NCI-H2227 (cell line): ENCODE results near the gene RNF38.
"Not testable (repeated sequence)": the region's sequence is repeated elsewhere in the genome, so short reads cannot be mapped to it uniquely, and the experiment has no call there.

Experiments
- DNase-seq: peaks from one replicate; lab custom pipeline; 2025; ENCODE audit not compliant: unreplicated experiment; lab: John Stamatoyannopoulos, UW

RNF38 gene

DNA sequence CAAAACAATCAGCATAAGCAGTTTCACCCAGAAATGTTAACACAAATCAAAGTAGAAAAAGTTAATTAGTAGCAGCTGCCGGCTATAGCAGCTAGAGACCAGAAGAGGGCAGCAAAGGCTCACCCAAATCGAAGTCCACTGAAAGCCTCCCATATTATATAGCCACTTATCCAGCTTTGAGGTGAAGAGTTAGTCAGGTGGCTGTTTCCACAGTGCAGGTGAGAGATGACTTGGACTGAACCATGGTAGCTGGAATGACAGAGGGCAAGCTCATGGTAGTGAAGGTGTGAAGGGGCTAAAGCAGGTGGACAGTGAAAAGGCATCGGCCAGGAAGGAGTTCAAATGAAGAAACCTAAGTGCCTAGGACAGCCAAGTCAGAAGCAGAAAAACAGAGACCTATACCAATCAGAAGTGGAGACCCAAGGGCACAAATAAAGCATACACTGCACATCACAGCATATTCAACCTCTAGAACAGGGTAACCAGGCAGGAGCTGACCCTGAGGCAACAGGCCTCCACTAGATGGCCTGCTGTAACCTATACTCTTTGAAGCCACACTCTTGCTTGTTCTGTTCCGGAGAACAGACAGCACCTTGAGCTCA, 7.2 kb upstream of the RNF38 start:
- DNase-seq = peak; percentile 56

DNA sequence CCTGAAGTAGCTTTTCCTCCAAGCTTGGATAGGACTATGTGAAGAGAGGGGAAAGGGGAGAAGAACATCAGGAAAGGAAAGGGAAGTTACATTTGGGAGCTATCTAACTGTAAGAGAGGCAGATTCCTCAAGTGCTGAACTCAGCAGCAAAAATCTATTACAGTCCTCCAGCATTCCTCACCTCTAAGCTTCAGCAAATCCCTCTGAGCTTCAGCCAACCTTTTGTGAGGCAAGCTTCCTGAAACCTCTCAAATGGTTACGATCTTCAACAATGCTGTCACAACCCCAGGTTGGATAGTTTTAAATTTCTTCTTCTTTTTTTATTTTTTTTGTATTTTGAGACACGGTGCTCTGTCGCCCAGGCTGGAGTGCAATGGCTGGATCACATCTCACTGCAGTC, 2.5 kb upstream of the RNF38 start:
- no peak for DNase-seq

DNA sequence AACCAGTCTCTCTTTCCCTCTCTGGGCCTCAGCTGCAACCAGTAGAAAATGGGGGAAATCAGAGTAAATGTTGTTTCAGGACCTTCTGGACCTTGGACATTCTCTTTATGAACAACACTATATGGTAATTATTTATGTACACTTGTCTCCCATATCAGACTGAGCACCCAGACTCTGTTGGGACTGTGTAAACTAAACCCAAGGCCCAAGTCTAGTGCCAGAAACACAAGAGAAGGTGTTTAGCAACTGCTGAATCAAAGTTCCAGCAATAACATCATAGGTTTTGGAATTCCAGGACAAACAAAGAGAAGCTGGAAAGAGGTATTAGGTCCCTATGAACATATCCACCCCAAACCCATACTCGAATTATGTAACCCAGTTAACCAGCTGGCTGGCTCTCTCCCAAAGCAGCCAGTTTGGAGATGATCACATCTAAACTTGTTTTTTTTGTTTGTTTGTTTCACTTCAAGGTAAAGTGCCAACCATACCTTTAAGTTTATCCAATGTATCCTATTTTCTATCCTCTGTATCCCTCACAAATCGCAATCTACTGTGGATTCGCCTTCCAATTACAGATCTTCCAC, 1.9 kb upstream of the RNF38 start:
- no peak for DNase-seq

DNA sequence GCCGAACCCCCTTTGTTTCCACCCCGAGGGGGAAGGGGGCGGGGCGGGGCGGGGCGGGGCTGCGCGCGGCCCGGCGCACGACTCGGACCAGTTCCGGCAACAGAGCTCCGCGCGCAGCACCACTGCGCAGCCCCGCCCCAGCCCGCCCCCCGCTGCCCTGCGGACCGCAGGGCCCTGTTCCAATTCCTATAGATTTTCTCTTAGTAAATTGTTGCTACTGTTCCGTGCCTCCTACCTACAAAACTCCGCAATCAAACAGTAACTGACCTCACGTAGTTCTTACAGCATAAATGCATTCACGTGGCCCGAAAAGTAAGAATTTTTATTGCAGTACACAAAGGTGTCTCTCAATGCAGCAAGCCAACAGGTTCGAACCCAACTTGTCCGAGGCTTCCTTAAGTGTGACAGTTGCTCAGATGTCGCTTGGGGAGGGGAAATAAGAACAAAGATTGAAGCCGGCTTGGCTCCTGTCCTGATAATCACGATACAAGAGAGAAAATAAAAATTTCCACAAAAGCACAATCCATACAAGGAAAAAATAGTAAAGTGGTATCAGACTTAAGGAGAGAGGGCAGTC, 1.2 kb upstream of the RNF38 start:
- peak; percentile 91 for DNase-seq

DNA sequence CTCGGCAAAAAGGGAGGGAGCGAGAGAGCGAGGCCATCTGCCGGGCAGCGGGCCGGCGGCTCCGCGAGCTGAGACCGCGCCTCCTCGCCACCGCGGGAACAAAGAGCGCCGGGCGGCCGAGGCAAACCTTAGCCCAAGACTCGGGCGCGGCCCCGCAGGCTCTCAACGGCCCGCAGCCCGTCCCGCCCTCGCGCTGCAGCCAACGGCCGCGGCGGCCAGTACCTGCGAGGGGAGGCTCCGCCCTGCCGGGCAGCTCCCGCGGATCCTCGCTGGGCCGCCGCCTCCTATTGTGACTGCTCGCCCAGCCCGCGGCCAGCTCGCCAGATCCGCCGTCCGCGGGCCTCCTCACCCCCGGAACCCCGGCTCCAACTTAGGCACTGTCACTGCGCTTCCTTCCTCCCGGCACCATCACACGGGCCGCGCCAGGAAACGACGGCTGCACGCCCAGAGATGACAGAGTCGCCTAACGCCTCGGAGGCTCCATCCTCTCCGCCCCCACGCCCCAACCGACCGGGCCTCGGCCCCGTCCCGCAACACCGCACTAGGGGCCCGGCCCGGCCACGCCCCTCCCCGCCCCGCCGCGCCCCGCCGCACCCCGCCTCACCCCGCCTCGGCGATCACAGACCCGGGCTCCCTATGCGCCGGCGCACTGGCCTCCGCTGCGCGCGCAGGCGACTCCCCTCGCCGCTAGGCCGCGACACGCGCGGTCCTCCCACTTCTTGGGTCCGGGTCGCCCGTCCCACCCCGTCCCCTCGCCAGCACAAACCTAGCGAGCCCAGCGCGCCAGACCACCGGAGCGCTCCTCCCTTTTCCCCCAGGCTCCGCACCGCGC, 479 bp upstream of the RNF38 start:
- DNase-seq = peak; percentile 91

DNA sequence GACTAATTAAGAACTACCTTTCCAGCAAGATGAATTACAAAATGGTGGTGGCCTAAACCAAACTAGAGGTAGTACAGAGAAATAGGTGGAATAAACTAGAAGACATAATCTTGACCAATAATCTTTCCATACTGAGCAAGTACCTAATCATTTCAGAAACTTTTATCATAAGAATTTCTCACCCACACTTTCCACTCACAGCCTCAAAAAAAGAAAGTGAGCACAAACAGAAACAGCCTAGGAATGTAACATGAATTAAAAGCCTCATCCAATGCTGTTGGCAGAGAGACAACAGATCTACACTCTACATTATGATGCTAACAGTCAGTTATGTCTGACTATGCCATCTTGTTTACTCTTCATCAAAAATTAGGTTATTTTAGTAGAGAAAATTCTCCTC, 1.3 kb downstream of the RNF38 start:
- DNase-seq = no peak

DNA sequence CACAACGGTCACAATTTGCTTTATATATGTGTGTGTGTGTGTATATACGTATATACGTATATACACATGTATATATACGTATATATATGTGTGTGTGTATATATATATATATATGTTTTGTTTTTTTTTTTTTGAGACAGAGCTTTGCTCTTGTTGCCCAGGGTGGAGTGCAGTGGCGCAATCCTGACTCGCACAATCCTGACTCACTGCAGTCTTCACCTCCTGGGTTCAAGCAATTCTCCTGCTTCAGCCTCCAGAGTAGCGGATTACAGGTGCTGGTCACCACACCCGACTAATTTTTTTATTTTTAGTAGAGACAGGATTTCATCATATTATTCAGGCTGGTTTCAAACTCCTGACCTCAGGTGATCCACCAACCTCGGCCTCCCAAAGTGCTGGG, 3.1 kb downstream of the RNF38 start:
- DNase-seq = no peak

DNA sequence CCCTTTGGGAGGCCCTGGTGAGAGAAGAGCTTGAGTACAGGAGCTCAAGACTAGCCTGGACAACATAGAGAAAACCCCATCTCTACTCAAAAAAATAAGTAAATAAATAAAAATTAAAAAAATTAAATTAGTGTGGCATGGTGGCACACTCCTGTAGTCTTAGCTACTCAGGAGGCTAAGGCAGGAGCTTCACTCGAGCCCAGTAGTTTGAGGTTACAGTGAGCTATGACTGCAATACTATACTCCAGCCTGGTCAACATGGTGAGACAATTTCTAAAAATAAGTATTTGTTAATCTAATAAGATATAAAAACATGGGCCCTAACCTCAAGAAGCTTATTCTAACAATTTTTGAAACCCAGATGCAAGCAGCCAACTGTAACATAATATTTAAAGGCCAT, 7.6 kb downstream of the RNF38 start:
- no peak for DNase-seq

DNA sequence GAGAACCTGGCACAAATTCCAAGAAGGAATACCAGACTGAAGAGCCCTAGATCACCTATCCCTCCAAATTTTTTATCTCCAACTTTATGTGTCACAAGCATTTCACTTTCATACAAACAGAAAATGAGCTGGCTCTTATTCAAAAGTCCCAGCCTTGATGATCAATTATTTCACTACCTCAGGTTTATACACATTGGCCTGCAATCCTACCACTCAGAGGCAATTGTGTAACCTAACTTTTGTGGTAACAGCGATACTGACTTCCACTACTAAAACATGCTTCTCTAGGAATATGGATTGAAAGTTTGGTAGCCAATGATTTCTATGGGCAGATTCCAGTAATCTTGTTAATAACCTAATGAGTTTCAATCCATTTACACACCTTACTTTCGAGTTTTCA, 10.5 kb downstream of the RNF38 start:
- DNase-seq = no peak

DNA sequence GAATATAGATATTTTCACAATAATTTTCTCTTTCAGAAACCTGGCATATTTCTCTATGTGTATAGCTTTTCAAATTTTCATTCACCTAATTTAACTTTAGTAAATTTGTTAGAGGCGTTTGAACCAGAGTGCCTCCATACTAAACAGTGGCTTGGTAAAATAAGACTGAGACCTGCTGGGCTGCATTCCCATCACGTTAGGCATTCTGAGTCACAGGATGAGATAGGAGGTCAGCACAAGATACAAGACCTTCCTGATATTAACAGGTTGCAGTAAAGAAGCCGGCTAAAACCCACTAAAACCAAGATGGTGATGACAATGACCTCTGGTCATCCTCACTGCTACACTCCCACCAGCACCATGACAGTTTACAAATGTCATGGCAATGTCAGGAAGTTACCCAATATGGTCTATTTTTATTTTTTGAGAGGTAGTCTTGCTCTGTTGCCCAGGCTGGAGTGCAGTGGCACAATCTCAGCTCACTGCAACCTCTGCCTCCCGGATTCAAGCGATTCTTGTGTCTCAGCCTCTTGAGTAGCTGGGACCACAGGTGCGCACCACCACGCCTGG, 13.6 kb downstream of the RNF38 start:
- DNase-seq = not testable (repeated sequence)

DNA sequence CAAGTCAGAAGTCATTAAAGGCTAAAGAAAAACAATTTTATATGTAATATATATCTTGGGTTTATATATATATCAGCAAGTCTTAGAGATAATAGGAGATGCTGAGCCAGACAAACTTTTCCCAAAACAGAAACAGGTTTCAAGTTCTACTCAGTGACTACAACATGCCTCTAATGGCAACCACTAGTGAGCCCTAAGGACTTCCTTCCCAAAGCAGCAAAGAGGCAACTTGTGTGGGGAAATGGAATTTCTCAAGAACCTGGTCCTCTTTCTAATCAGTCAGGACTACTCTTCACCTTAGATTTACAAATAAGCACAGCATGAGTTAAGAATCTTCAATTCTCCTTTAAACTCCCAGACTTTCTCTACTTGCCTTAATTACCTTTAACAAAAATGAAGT, 17.6 kb downstream of the RNF38 start:
- no peak for DNase-seq

DNA sequence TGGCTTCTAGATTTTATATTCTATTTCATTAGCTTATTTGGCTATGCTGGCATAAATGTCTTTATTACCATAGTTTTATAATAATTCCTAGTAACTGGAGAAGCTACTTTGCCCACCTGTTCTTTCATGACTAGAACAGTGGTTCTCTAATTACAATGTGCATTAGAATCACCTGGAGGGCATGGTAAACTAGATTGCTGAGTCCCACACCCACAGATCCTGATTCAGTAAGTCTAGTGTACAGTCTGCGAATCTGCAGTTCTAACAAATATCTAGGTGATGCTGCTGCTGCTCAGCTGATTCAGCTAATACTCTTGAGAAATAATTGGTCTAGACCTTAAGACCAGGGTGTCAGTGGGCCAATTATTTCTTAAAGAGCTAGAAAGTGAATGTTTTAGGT, 35.5 kb downstream of the RNF38 start:
- no peak for DNase-seq

DNA sequence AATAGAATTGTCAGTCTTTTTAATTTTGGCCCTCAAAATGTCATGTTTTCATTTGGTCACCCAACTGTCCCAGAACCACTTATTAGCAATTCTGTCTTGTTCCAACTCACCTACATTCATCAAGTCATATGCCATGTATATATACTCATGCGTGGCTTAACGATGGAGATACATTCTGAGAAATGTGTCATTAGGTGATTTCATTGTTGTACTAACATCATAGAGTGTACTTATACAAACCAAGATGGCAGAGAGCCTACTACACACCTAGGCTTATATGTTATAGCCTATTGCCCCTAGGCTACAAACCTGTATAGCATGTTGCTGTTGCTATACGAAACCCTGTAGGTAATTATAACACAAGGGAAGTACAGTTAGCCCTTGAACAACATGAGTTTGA, 36.6 kb downstream of the RNF38 start:
- no peak for DNase-seq

DNA sequence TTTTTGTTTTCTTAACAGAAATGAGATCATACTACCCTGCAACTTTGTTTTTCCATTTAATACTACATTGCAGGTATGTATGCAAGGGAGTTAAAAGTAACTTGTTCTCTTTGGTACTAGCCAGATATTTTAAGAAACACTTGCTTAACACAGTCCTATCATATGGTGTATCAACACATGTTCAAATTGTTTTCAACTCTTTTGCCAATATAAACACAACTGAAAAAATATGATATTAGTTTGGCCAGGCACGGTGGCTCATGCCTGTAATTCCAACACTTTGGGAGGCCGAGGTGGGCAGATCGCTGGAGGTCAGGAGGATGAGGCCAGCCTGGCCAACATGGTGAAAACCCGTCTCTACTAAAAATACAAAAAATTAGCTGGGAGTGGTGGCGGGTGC, 41.6 kb downstream of the RNF38 start:
- no peak for DNase-seq

DNA sequence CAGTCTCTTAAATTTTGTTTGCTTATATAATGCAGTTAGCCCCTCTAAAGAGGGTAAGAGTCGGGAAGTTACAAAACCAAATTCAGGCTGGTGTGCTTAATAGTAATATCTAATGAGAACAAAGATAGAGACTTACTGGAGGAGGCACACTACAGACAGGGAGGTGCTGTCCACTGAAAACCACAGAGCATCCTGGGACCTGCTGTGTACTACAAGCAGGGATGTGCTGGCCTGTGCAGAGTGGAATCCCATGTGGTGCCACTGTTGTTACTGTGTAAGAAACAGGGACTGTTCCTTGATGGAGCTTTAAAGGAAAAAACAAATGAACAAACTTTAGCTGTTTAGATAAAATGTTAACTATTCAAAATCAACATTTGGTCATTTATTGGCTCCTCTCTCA, 42.4 kb downstream of the RNF38 start:
- no peak for DNase-seq

DNA sequence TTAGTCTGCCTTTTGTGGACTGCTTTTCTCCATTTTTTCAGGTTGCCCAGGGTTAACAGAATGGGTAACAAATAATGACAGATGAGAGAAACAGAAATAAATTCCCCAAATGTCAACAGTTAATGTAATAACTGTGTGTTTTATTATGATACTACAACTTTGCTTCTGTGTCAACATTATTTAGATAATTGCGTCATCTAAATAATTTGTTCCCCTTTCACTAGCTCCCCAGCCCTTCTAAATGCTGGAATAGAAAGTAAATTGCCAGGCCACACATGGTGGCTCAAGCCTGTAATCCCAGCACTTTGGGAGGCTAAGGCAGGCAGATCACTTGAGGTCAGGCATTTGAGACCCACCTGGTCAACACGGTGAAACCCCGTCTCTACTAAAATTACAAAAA, 53.5 kb downstream of the RNF38 start:
- DNase-seq = no peak

DNA sequence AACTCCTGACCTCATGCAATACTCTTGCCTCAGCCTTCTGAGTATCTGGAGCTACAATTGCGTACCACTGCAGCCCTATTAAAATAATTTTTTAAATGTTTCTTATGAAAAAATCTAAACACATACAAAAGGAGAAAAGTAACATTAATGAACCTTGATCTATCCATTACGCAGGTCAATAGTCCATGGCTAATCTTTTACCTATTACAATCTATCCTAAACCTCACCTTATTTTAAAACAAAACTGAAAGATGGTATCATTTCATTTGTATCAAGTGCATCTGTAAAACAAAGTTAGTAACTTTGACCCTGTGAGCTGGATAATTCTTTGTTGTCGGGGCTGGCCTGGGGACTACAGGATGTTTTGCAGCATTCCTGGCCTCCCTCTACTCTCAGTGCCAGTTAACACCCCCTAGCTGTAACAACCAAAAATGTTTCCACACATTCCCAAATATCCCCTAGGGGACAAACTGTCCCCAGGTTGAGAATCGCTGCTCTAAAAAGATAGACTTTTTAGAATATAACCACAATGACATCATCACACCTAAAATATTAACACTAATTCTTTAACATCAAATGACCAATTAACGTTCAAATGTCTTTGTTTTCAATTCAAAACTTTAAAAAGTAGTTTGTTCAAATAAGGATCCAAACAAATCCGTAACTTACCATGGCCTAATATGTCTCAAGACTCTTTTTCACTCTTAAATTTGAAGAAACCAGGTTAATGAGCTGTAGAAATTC, 54.8 kb downstream of the RNF38 start:
- no peak for DNase-seq

DNA sequence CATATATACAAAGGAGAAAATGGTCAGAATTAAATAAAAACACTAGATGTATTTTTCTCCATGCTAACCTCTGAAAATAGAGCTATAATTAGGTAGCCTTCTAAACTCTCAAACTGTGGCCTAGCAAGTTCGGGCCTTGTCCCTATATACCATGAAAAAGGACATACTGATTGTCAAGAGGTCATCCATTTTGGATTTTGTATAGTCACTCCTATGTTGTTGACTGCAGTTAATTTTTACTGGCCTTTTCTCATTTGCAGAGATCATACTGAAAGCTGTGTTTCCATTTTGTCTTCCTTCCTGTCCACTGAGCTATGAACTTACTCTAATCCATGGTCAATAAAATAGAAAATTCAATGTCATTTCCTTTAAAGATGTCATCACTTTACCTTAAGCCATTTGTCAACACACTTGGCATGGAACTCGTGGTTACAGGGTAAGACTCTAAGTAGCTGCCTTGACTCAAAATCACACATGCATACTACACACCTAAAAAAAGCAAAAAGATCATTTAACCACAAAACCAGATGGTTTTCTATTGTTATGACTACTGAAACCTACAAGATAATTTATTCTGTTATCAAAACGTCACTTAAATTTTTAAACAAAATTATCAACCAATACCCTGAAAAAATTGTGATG, 58.0 kb downstream of the RNF38 start:
- no peak for DNase-seq

DNA sequence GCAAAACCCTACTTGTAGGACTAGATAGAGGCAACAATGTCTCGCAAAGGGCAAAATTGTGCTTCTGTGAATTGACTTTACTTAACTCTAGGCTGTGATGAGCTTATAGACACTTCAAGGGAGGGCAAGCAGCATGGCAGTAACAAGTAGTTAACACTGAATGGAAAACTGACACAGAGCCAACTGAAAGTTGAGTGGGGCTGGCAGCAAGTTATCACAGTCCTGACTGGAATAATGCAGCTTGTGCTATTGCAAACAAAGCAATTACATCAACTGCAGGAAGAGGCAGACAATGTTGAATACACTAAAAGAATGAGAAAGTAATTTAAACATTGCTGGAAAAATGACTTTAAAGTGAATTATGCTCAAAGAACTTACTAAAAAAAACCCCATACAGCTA, 62.2 kb downstream of the RNF38 start:
- DNase-seq = no peak

DNA sequence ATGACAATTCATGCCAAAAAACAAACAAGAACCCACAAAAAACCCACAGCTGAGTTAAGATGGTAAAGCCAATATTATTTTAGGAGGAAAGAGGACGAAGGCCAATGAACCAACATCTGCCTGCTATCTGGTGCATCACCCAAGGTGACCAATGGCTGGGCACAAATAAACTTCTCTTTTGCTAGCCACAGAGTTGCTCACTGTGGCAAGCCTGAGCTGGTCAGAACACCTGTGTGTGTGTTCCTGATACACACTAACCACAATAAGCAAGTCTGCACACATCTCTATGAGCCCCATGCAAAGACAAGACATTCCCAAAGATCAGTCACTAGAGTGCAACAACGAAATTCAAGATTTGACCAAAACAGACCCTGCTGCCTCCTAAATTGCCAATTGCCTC, 63.1 kb downstream of the RNF38 start:
- DNase-seq = no peak
